ENCODE results near the gene UBLCP1. TPM values are rescaled to one million over a fixed set of nuclear protein-coding genes. Genes with fewer than 3 reads are reported as not detected.

The UBLCP1 gene
- total and polyA plus RNA-seq, 2 of the 13 experiments (the other 11 are each of a cell fraction or from before 2014, with no cell fraction given): 6.5 to 12.6 TPM

DNA sequence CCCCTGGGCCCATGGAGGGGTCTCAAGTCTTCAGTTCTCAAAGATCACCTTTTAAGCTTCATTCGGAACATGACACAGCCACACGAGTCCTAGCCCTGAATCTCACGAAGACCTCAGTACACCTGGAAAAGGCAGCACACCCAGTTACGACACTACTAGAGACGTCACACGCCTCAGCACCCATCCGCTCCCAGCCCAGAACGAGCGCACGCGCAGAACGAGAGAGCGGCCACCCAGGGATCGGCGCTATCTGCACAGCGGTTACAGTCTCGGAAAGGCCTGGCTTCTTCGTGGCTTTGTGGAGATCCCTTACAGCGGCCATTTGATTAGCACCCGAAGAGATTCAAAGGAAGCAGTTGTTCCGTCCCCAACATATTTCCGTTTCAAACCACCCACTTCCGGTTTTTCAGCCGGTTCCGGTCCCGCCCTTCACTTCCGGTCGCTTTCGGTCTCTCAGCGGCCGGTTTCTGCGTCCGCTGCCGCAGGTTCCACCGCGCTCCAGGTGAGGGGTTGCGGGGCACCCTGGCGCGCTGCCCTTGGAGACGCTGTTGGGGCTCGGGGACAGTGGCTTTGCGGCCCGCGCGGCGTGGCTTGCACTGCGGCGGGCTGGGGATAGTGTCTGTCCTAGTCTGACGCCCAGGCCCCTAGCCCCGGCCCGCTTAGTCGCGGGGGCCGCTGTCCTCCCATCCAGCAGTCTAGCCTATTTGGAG lies at the start of gene UBLCP1 (continued):
- TF ChIP-seq, protein P1, sequence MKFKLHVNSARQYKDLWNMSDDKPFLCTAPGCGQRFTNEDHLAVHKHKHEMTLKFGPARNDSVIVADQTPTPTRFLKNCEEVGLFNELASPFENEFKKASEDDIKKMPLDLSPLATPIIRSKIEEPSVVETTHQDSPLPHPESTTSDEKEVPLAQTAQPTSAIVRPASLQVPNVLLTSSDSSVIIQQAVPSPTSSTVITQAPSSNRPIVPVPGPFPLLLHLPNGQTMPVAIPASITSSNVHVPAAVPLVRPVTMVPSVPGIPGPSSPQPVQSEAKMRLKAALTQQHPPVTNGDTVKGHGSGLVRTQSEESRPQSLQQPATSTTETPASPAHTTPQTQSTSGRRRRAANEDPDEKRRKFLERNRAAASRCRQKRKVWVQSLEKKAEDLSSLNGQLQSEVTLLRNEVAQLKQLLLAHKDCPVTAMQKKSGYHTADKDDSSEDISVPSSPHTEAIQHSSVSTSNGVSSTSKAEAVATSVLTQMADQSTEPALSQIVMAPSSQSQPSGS (CRISPR knock-in tag; IDR thresholded peaks at IDR 0.05): no peak; the same call in 1 of the 2 replicates
- no peak for TF ChIP-seq RORA (CRISPR knock-in tag; IDR thresholded peaks at IDR 0.05)
- TF ChIP-seq, protein P2, sequence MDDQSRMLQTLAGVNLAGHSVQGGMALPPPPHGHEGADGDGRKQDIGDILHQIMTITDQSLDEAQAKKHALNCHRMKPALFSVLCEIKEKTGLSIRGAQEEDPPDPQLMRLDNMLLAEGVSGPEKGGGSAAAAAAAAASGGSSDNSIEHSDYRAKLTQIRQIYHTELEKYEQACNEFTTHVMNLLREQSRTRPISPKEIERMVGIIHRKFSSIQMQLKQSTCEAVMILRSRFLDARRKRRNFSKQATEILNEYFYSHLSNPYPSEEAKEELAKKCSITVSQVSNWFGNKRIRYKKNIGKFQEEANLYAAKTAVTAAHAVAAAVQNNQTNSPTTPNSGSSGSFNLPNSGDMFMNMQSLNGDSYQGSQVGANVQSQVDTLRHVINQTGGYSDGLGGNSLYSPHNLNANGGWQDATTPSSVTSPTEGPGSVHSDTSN (CRISPR knock-in tag; IDR thresholded peaks at IDR 0.05; ENCODE audit: borderline replicate concordance): no peak
- no peak for TF ChIP-seq ZNF251 (CRISPR knock-in tag; IDR thresholded peaks at IDR 0.05)
- TF ChIP-seq GATAD1 (CRISPR knock-in tag; IDR thresholded peaks at IDR 0.05): peak; percentile 89
- TF ChIP-seq NCOA2 (CRISPR knock-in tag; IDR thresholded peaks at IDR 0.05): no peak
- 0 out of 2 replicates have a peak, but pooled peaks have one; percentile 39 for TF ChIP-seq ZSCAN21 (CRISPR knock-in tag; IDR thresholded peaks at IDR 0.05; ENCODE audit: borderline replicate concordance)
- TF ChIP-seq ZNF776 (CRISPR knock-in tag; IDR thresholded peaks at IDR 0.05): no peak
- TF ChIP-seq AHR (CRISPR knock-in tag; IDR thresholded peaks at IDR 0.05): no peak
- TF ChIP-seq, protein P3, sequence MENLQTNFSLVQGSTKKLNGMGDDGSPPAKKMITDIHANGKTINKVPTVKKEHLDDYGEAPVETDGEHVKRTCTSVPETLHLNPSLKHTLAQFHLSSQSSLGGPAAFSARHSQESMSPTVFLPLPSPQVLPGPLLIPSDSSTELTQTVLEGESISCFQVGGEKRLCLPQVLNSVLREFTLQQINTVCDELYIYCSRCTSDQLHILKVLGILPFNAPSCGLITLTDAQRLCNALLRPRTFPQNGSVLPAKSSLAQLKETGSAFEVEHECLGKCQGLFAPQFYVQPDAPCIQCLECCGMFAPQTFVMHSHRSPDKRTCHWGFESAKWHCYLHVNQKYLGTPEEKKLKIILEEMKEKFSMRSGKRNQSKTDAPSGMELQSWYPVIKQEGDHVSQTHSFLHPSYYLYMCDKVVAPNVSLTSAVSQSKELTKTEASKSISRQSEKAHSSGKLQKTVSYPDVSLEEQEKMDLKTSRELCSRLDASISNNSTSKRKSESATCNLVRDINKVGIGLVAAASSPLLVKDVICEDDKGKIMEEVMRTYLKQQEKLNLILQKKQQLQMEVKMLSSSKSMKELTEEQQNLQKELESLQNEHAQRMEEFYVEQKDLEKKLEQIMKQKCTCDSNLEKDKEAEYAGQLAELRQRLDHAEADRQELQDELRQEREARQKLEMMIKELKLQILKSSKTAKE (CRISPR knock-in tag; IDR thresholded peaks at IDR 0.05; ENCODE audit: borderline replicate concordance): no peak
- TF ChIP-seq JDP2 (CRISPR knock-in tag; IDR thresholded peaks at IDR 0.05; ENCODE audit: borderline replicate concordance): no peak
- TF ChIP-seq, protein P4, sequence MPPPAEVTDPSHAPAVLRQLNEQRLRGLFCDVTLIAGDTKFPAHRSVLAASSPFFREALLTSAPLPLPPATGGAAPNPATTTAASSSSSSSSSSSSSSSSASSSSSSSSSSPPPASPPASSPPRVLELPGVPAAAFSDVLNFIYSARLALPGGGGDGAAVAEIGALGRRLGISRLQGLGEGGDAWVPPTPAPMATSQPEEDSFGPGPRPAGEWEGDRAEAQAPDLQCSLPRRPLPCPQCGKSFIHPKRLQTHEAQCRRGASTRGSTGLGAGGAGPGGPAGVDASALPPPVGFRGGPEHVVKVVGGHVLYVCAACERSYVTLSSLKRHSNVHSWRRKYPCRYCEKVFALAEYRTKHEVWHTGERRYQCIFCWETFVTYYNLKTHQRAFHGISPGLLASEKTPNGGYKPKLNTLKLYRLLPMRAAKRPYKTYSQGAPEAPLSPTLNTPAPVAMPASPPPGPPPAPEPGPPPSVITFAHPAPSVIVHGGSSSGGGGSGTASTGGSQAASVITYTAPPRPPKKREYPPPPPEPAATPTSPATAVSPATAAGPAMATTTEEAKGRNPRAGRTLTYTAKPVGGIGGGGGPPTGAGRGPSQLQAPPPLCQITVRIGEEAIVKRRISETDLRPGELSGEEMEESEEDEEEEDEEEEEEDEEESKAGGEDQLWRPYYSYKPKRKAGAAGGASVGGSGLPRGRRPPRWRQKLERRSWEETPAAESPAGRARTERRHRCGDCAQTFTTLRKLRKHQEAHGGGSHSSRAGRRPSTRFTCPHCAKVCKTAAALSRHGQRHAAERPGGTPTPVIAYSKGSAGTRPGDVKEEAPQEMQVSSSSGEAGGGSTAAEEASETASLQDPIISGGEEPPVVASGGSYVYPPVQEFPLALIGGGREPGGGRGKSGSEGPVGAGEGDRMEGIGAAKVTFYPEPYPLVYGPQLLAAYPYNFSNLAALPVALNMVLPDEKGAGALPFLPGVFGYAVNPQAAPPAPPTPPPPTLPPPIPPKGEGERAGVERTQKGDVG (CRISPR knock-in tag; IDR thresholded peaks at IDR 0.05; ENCODE audit: borderline replicate concordance): no peak
- TF ChIP-seq, protein P5, sequence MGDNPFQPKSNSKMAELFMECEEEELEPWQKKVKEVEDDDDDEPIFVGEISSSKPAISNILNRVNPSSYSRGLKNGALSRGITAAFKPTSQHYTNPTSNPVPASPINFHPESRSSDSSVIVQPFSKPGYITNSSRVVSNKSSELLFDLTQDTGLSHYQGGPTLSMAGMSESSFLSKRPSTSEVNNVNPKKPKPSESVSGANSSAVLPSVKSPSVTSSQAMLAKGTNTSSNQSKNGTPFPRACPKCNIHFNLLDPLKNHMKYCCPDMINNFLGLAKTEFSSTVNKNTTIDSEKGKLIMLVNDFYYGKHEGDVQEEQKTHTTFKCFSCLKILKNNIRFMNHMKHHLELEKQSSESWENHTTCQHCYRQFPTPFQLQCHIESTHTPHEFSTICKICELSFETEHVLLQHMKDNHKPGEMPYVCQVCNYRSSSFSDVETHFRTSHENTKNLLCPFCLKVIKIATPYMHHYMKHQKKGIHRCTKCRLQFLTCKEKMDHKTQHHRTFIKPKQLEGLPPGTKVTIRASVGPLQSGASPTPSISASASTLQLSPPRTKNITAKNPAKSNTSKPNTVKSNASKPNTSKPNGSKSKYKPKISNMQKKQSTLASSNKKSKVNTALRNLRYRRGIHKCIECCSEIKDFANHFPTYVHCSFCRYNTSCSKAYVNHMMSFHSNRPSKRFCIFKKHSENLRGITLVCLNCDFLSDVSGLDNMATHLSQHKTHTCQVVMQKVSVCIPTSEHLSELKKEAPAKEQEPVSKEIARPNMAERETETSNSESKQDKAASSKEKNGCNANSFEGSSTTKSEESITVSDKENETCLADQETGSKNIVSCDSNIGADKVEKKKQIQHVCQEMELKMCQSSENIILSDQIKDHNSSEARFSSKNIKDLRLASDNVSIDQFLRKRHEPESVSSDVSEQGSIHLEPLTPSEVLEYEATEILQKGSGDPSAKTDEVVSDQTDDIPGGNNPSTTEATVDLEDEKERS (CRISPR knock-in tag; IDR thresholded peaks at IDR 0.05): 0 out of 2 replicates have a peak, but pooled peaks have one; percentile 37
- no peak for TF ChIP-seq HOXD1 (CRISPR knock-in tag; IDR thresholded peaks at IDR 0.05)
- TF ChIP-seq, protein P6, sequence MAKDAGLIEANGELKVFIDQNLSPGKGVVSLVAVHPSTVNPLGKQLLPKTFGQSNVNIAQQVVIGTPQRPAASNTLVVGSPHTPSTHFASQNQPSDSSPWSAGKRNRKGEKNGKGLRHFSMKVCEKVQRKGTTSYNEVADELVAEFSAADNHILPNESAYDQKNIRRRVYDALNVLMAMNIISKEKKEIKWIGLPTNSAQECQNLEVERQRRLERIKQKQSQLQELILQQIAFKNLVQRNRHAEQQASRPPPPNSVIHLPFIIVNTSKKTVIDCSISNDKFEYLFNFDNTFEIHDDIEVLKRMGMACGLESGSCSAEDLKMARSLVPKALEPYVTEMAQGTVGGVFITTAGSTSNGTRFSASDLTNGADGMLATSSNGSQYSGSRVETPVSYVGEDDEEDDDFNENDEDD (CRISPR knock-in tag; IDR thresholded peaks at IDR 0.05; ENCODE audit: borderline replicate concordance): 0 out of 2 replicates have a peak, but pooled peaks have one; percentile 15
